ENCODE data around the gene SCARB2.
A peak's percentile ranks its signal among the peaks of the same experiment; 100 is the strongest.

Gene SCARB2

GRCh38 chr4:76207549-76207948 lies 6.1 kb downstream of the SCARB2 start:
- TF ChIP-seq CTCF (IDR thresholded peaks at IDR 0.05; ENCODE audit: low read depth, low read length) = no peak
- Histone ChIP-seq H3K36me3 (peaks cover 7% of the 10 kb centered on the region), H3K4me3 (ENCODE audit: low read depth, low read length) (peak overlapping the region; percentile 39), H3K9me3 (no peaks in the 10 kb centered on the region), H3K27me3 (no peaks in the 10 kb centered on the region), H3K4me1 (peaks cover 46% of the 10 kb centered on the region)
- DNase-seq = peak; percentile 33

- Histone ChIP-seq H3K9me3 (no peaks in the 10 kb centered on the region), H3K4me1 (peaks cover 46% of the 10 kb centered on the region), H3K4me3 (ENCODE audit: low read depth, low read length) (peak overlapping the region; percentile 23), H3K27me3 (no peaks in the 10 kb centered on the region), H3K36me3 (peaks cover 7% of the 10 kb centered on the region)
- peak; percentile 58 for DNase-seq
- no peak for TF ChIP-seq CTCF (IDR thresholded peaks at IDR 0.05; ENCODE audit: low read depth, low read length)
Observed at GRCh38 chr4:76206222-76206942, 7.2 kb downstream of the SCARB2 start.

- peaks cover 53% of the 10 kb centered on the region for H3K4me1 ChIP-seq
- no peak for TF ChIP-seq CTCF (IDR thresholded peaks at IDR 0.05; ENCODE audit: low read depth, low read length)
Observed at GRCh38 chr4:76205476-76205875, 8.1 kb downstream of the SCARB2 start.

GRCh38 chr4:76204936-76205335 lies 8.7 kb downstream of the SCARB2 start:
- Histone ChIP-seq H3K4me1 (peaks cover 58% of the 10 kb centered on the region), H3K36me3 (peaks cover 7% of the 10 kb centered on the region), H3K9me3 (no peaks in the 10 kb centered on the region), H3K27me3 (no peaks in the 10 kb centered on the region), H3K4me3 (ENCODE audit: low read depth, low read length) (no peak overlapping the region)
- no peak for DNase-seq
- TF ChIP-seq CTCF (IDR thresholded peaks at IDR 0.05; ENCODE audit: low read depth, low read length) = no peak

More at GRCh38 chr4:76205476-76205875, 8.1 kb downstream of the SCARB2 start:
- DNase-seq = no peak
- no peaks in the 10 kb centered on the region for H3K27me3 ChIP-seq
- no peak overlapping the region for H3K4me3 ChIP-seq (ENCODE audit: low read depth, low read length)
- H3K36me3 ChIP-seq = peaks cover 7% of the 10 kb centered on the region
- no peaks in the 10 kb centered on the region for H3K9me3 ChIP-seq

GRCh38 chr4:76203541-76203940 lies 10.1 kb downstream of the SCARB2 start:
- no peak for DNase-seq
- no peak for TF ChIP-seq CTCF (IDR thresholded peaks at IDR 0.05; ENCODE audit: low read depth, low read length)
- Histone ChIP-seq H3K36me3 (peaks cover 7% of the 10 kb centered on the region), H3K27me3 (no peaks in the 10 kb centered on the region), H3K4me3 (ENCODE audit: low read depth, low read length) (no peak overlapping the region), H3K9me3 (no peaks in the 10 kb centered on the region), H3K4me1 (peaks cover 59% of the 10 kb centered on the region)

GRCh38 chr4:76201276-76201675 lies 12.3 kb downstream of the SCARB2 start:
- Histone ChIP-seq H3K4me1 (peaks cover 51% of the 10 kb centered on the region), H3K9me3 (no peaks in the 10 kb centered on the region), H3K4me3 (ENCODE audit: low read depth, low read length) (no peak overlapping the region), H3K27me3 (no peaks in the 10 kb centered on the region), H3K36me3 (peaks cover 15% of the 10 kb centered on the region)
- TF ChIP-seq CTCF (IDR thresholded peaks at IDR 0.05; ENCODE audit: low read depth, low read length) = no peak
- DNase-seq = no peak
